Activated CD4-positive, alpha-beta T cell treated with anti-CD3 and anti-CD28 coated beads for 36 hours (primary cell): ENCODE data around the gene EPB41L4B. TPM values are rescaled to one million over a fixed set of nuclear protein-coding genes. Genes with fewer than 3 reads are reported as not detected.

ENCODE experiments used
- ATAC-seq: fragments of 200-7000 bp; cut with Tn5 transposase; one replicate; pipeline ENCODE4 v1.10.0; 2021; ENCODE audit warnings: mild to moderate bottlenecking, moderate library complexity
- CTCF ChIA-PET: fragments of 350-600 bp; sonication (Branson Sonifier 250); formaldehyde crosslinking; loops from one replicate; lab custom pipeline; 2021; ENCODE audit warnings: antibody characterized with exemption; lab: Charles Lee
- POLR2A ChIA-PET: fragments of 350-600 bp; sonication (Branson Sonifier 250); formaldehyde crosslinking; loops from one replicate; lab custom pipeline; 2021; ENCODE audit warnings: antibody characterized with exemption, inconsistent platforms; lab: Charles Lee
- DNase-seq: peaks from one replicate; pipeline ENCODE4 v3.0.0-alpha.2; 2020
- H3K27ac Mint-ChIP-seq: one replicate; pipeline ENCODE4 v1.8.0; 2021; ENCODE audit warnings: mixed read lengths
- H3K27me3 Mint-ChIP-seq: one replicate; pipeline ENCODE4 v1.8.0; 2021; ENCODE audit warnings: mixed read lengths
- H3K36me3 Mint-ChIP-seq: one replicate; pipeline ENCODE4 v1.8.0; 2021; ENCODE audit warnings: low read depth, mixed read lengths
- H3K4me1 Mint-ChIP-seq: one replicate; pipeline ENCODE4 v1.8.0; 2021; ENCODE audit warnings: mixed read lengths
- H3K4me3 Mint-ChIP-seq: one replicate; pipeline ENCODE4 v1.8.0; 2021; ENCODE audit warnings: mild to moderate bottlenecking, moderate library complexity, mixed read lengths
- H3K9me3 Mint-ChIP-seq: one replicate; pipeline ENCODE4 v1.8.0; 2021; ENCODE audit warnings: low read depth, mixed read lengths
- intact Hi-C, 2 experiments: fragments of 100-400 bp; cut with DNase I in 1 of 2; cut with micrococcal nuclease in 1 of 2; formaldehyde crosslinking; loops; one replicate each; pipeline versions ENCODE4 v1.14.2 to v1.15.1; 2022 to 2024; cut with DNase I, micrococcal nuclease
- total RNA-seq, 2 experiments: library from RNA; stranded (reverse); gene quantifications; one replicate each; pipeline ENCODE4 v1.2.3, GENCODE V29; 2021

Gene EPB41L4B
- total RNA-seq, 2 experiments from 2014 or later = 0.23 to 0.33 TPM

- Mint-ChIP-seq H3K9me3 (peaks cover 3% of the 10 kb centered on the region), H3K27ac (no peak overlapping the region), H3K4me1 (no peaks in the 10 kb centered on the region), H3K4me3 (no peak overlapping the region), H3K36me3 (no peaks in the 10 kb centered on the region), H3K27me3 (no peaks in the 10 kb centered on the region)
- DNase-seq = no peak
- intact Hi-C loops = no loop called here
- POLR2A ChIA-PET = no interaction called here
- CTCF ChIA-PET = no interaction called here
- no peak for ATAC-seq
These were observed 53.3 kb downstream of the EPB41L4B start for GRCh38 chr9:109267555-109267954.

GRCh38 chr9:109264877-109265587 is 55.8 kb downstream of the EPB41L4B start:
- ChIA-PET POLR2A (no interaction called here), CTCF (no interaction called here)
- Mint-ChIP-seq H3K9me3 (peaks cover 3% of the 10 kb centered on the region), H3K27me3 (peaks cover 2% of the 10 kb centered on the region), H3K36me3 (no peaks in the 10 kb centered on the region), H3K4me1 (no peaks in the 10 kb centered on the region), H3K4me3 (no peak overlapping the region), H3K27ac (no peak overlapping the region)
- ATAC-seq (no peak), DNase-seq (no peak)
- intact Hi-C loops = no loop called here

GRCh38 chr9:109263358-109263757 is 57.5 kb downstream of the EPB41L4B start:
- intact Hi-C loops = no loop called here
- Mint-ChIP-seq H3K36me3 (no peaks in the 10 kb centered on the region), H3K27ac (no peak overlapping the region), H3K4me1 (no peaks in the 10 kb centered on the region), H3K4me3 (no peak overlapping the region), H3K27me3 (peaks cover 4% of the 10 kb centered on the region), H3K9me3 (peaks cover 3% of the 10 kb centered on the region)
- ATAC-seq = no peak
- ChIA-PET CTCF (no interaction called here), POLR2A (no interaction called here)
- DNase-seq = no peak

- no peak overlapping the region for H3K4me3 Mint-ChIP-seq
- CTCF ChIA-PET = interaction anchor here (0.6 kb wide), 1 partner anchor 209 kb away, joined by 3 read pairs; no protein-coding TSS in a partner anchor
- no peak overlapping the region for H3K27ac Mint-ChIP-seq
- ATAC-seq = no peak
- POLR2A ChIA-PET = no interaction called here
- peaks cover 8% of the 10 kb centered on the region for H3K27me3 Mint-ChIP-seq
- no peaks in the 10 kb centered on the region for H3K4me1 Mint-ChIP-seq
- intact Hi-C loops = no loop called here
- no peak for DNase-seq
- no peaks in the 10 kb centered on the region for H3K36me3 Mint-ChIP-seq
- no peaks in the 10 kb centered on the region for H3K9me3 Mint-ChIP-seq
These were observed 62.2 kb downstream of the EPB41L4B start for GRCh38 chr9:109258481-109259302.

GRCh38 chr9:109256336-109256735 is 64.5 kb downstream of the EPB41L4B start:
- H3K27ac Mint-ChIP-seq = no peak overlapping the region
- H3K27me3 Mint-ChIP-seq = peaks cover 6% of the 10 kb centered on the region
- no peak for DNase-seq

GRCh38 chr9:109255394-109255793 is 65.5 kb downstream of the EPB41L4B start:
- ChIA-PET POLR2A (no interaction called here), CTCF (no interaction called here)
- intact Hi-C loops = no loop called here
- H3K36me3 Mint-ChIP-seq = no peaks in the 10 kb centered on the region
- no peak overlapping the region for H3K27ac Mint-ChIP-seq
- H3K4me3 Mint-ChIP-seq = no peak overlapping the region
- ATAC-seq (no peak), DNase-seq (no peak)
- H3K9me3 Mint-ChIP-seq = no peaks in the 10 kb centered on the region
- no peaks in the 10 kb centered on the region for H3K4me1 Mint-ChIP-seq
- peaks cover 6% of the 10 kb centered on the region for H3K27me3 Mint-ChIP-seq

More at GRCh38 chr9:109256336-109256735, 64.5 kb downstream of the EPB41L4B start:
- Mint-ChIP-seq H3K4me3 (no peak overlapping the region), H3K4me1 (no peaks in the 10 kb centered on the region), H3K36me3 (no peaks in the 10 kb centered on the region), H3K9me3 (no peaks in the 10 kb centered on the region)
- ChIA-PET CTCF (no interaction called here), POLR2A (no interaction called here)
- intact Hi-C loops = no loop called here
- ATAC-seq = no peak

- no peaks in the 10 kb centered on the region for H3K4me1 Mint-ChIP-seq
- no peak overlapping the region for H3K4me3 Mint-ChIP-seq
- ChIA-PET POLR2A (no interaction called here), CTCF (no interaction called here)
- DNase-seq = no peak
- H3K9me3 Mint-ChIP-seq = no peaks in the 10 kb centered on the region
- ATAC-seq = no peak
- intact Hi-C loops = no loop called here
- no peak overlapping the region for H3K27ac Mint-ChIP-seq
- H3K36me3 Mint-ChIP-seq = no peaks in the 10 kb centered on the region
- H3K27me3 Mint-ChIP-seq = peaks cover 6% of the 10 kb centered on the region
These were observed 66.5 kb downstream of the EPB41L4B start for GRCh38 chr9:109254317-109254716.

- Mint-ChIP-seq H3K4me3 (no peak overlapping the region), H3K27me3 (peaks cover 6% of the 10 kb centered on the region), H3K9me3 (no peaks in the 10 kb centered on the region), H3K36me3 (no peaks in the 10 kb centered on the region), H3K27ac (no peak overlapping the region), H3K4me1 (no peaks in the 10 kb centered on the region)
- intact Hi-C loops = no loop called here
- no peak for DNase-seq
- POLR2A ChIA-PET = no interaction called here
- CTCF ChIA-PET = interaction anchor here (1.0 kb wide), 1 partner anchor 11 kb away, joined by 3 read pairs; no protein-coding TSS in a partner anchor
- ATAC-seq = no peak
These were observed 67.1 kb downstream of the EPB41L4B start for GRCh38 chr9:109253637-109254284.

- POLR2A ChIA-PET = no interaction called here
- CTCF ChIA-PET = interaction anchor here (1.0 kb wide), 1 partner anchor 10 kb away, joined by 3 read pairs; no protein-coding TSS in a partner anchor
- intact Hi-C loops = no loop called here
These were observed 67.6 kb downstream of the EPB41L4B start for GRCh38 chr9:109253241-109253636.

GRCh38 chr9:109252291-109252690 is 68.6 kb downstream of the EPB41L4B start:
- no peak overlapping the region for H3K27ac Mint-ChIP-seq
- H3K27me3 Mint-ChIP-seq = peaks cover 3% of the 10 kb centered on the region
- intact Hi-C loops = no loop called here
- DNase-seq (no peak), ATAC-seq (no peak)
- POLR2A ChIA-PET = no interaction called here
- no peaks in the 10 kb centered on the region for H3K4me1 Mint-ChIP-seq
- H3K9me3 Mint-ChIP-seq = no peaks in the 10 kb centered on the region
- CTCF ChIA-PET = interaction anchor here (0.6 to 0.8 kb wide), 2 partner anchors 17 to 69 kb away, joined by 3 read pairs; no protein-coding TSS in a partner anchor
- no peak overlapping the region for H3K4me3 Mint-ChIP-seq
- H3K36me3 Mint-ChIP-seq = no peaks in the 10 kb centered on the region

More at GRCh38 chr9:109253241-109253636, 67.6 kb downstream of the EPB41L4B start:
- Mint-ChIP-seq H3K36me3 (no peaks in the 10 kb centered on the region), H3K27me3 (peaks cover 3% of the 10 kb centered on the region), H3K9me3 (no peaks in the 10 kb centered on the region), H3K4me1 (no peaks in the 10 kb centered on the region), H3K27ac (no peak overlapping the region), H3K4me3 (no peak overlapping the region)
- DNase-seq = no peak
- no peak for ATAC-seq

GRCh38 chr9:109251776-109252106 is 69.1 kb downstream of the EPB41L4B start:
- no peak for ATAC-seq
- POLR2A ChIA-PET = no interaction called here
- CTCF ChIA-PET = interaction anchor here (0.7 to 1.1 kb wide), 3 partner anchors 70 to 1458 kb away, joined by 3 read pairs; no protein-coding TSS in a partner anchor

More at GRCh38 chr9:109251776-109252106, 69.1 kb downstream of the EPB41L4B start:
- no peaks in the 10 kb centered on the region for H3K9me3 Mint-ChIP-seq
- H3K27me3 Mint-ChIP-seq = peaks cover 2% of the 10 kb centered on the region
- no peak overlapping the region for H3K27ac Mint-ChIP-seq
- H3K4me1 Mint-ChIP-seq = no peaks in the 10 kb centered on the region
- intact Hi-C loops = no loop called here
- no peak overlapping the region for H3K4me3 Mint-ChIP-seq
- no peaks in the 10 kb centered on the region for H3K36me3 Mint-ChIP-seq
- DNase-seq = no peak
